HepG2 (cell line): ENCODE measurements around the gene CDO1. TPM values are rescaled to one million over a fixed set of nuclear protein-coding genes. Genes with fewer than 3 reads are reported as not detected.
A peak's percentile ranks its signal among the peaks of the same experiment; 100 is the strongest.

Experiments
- ATF7 ChIP-seq, 2 experiments: fragments of 450-650 bp in 1 of 2; sonication (generic) in 1 of 2; formaldehyde crosslinking in 1 of 2; IDR thresholded peaks; 2 replicates each; pipeline versions ENCODE4 v1.4.0 to v1.6.1; 2016 to 2020; ENCODE audit warnings: antibody characterized with exemption in 1 of 2, mild to moderate bottlenecking in 1 of 2, missing genetic modification reagents in 1 of 2
- CAMTA2 ChIP-seq: sonication (generic); formaldehyde crosslinking; IDR thresholded peaks from 2 replicates; pipeline ENCODE4 v1.4.0; 2020; ENCODE audit warnings: mild to moderate bottlenecking, missing genetic modification reagents, borderline replicate concordance
- CBX5 ChIP-seq: sonication (generic); formaldehyde crosslinking; IDR thresholded peaks from 2 replicates; pipeline ENCODE4 v1.4.0; 2020; ENCODE audit warnings: missing genetic modification reagents, borderline replicate concordance
- CEBPG ChIP-seq: IDR thresholded peaks from 2 replicates; pipeline ENCODE4 v1.6.1; 2016
- EP300 ChIP-seq, 3 experiments: sonication (generic) in 1 of 3; formaldehyde crosslinking in 1 of 3; IDR thresholded peaks; 2 replicates each; pipeline versions ENCODE4 v1.5.1 to v1.6.1; 2011 to 2020; ENCODE audit warnings: low read depth in 2 of 3, low read length in 2 of 3, borderline replicate concordance in 1 of 3, improper control_type of control experiment in 1 of 3, mild to moderate bottlenecking in 1 of 3, missing genetic modification reagents in 1 of 3, moderate library complexity in 1 of 3
- ESRRA ChIP-seq: sonication (generic); formaldehyde crosslinking; IDR thresholded peaks from 2 replicates; pipeline ENCODE4 v1.5.1; 2020; ENCODE audit warnings: mild to moderate bottlenecking, low read depth, missing genetic modification reagents
- FOXJ3 ChIP-seq: sonication (generic); formaldehyde crosslinking; IDR thresholded peaks from 2 replicates; pipeline ENCODE4 v1.4.0; 2020; ENCODE audit warnings: missing genetic modification reagents, mild to moderate bottlenecking, borderline replicate concordance
- GLI4 ChIP-seq: sonication (generic); formaldehyde crosslinking; IDR thresholded peaks from 2 replicates; pipeline ENCODE4 v1.5.1; 2020; ENCODE audit warnings: missing genetic modification reagents, mild to moderate bottlenecking, moderate library complexity, borderline replicate concordance
- GMEB2 ChIP-seq: IDR thresholded peaks from 2 replicates; pipeline ENCODE4 v1.6.1; 2016; ENCODE audit warnings: missing biosample characterization, missing genetic modification reagents, low read depth
- HNF4A ChIP-seq: sonication (generic); formaldehyde crosslinking; IDR thresholded peaks from 2 replicates; pipeline ENCODE4 v1.4.0; 2020; ENCODE audit warnings: missing genetic modification reagents
- HNF4G ChIP-seq, 2 experiments: sonication (generic) in 1 of 2; formaldehyde crosslinking in 1 of 2; IDR thresholded peaks; 2 replicates each; pipeline versions ENCODE4 v1.4.0 to v1.6.1; 2011 to 2020; ENCODE audit warnings: borderline replicate concordance in 2 of 2, low read depth in 2 of 2, mild to moderate bottlenecking in 2 of 2, low read length in 1 of 2, missing genetic modification reagents in 1 of 2, moderate library complexity in 1 of 2
- MIER3 ChIP-seq: IDR thresholded peaks from 2 replicates; pipeline ENCODE4 v1.6.1; 2016; ENCODE audit warnings: missing compliant biosample characterization, borderline replicate concordance
- MTA1 ChIP-seq: sonication (generic); formaldehyde crosslinking; IDR thresholded peaks from 2 replicates; pipeline ENCODE4 v1.4.0; 2020; ENCODE audit warnings: missing genetic modification reagents, mild to moderate bottlenecking, borderline replicate concordance
- MTF2 ChIP-seq: sonication (generic); formaldehyde crosslinking; IDR thresholded peaks from 2 replicates; pipeline ENCODE4 v1.5.0; 2020; ENCODE audit warnings: missing genetic modification reagents, borderline replicate concordance
- RXRA ChIP-seq: sonication (generic); formaldehyde crosslinking; IDR thresholded peaks from 2 replicates; pipeline ENCODE4 v1.5.1; 2020; ENCODE audit warnings: missing genetic modification reagents
- SOX6 ChIP-seq, 2 experiments: fragments of 450-650 bp in 1 of 2; sonication (generic) in 1 of 2; formaldehyde crosslinking in 1 of 2; IDR thresholded peaks; 2 replicates each; pipeline versions ENCODE4 v1.4.0 to v1.6.1; 2017 to 2020; ENCODE audit warnings: antibody characterized with exemption in 1 of 2, mild to moderate bottlenecking in 1 of 2, missing genetic modification reagents in 1 of 2
- STAT6 ChIP-seq: sonication (generic); formaldehyde crosslinking; IDR thresholded peaks from 2 replicates; pipeline ENCODE4 v1.4.0; 2020; ENCODE audit warnings: missing genetic modification reagents, mild to moderate bottlenecking, borderline replicate concordance
- ZMAT3 ChIP-seq: sonication (generic); formaldehyde crosslinking; conservative IDR thresholded peaks from 2 replicates; pipeline ENCODE4 v1.7.0; 2021; ENCODE audit warnings: missing genetic modification reagents
- ZNF232 ChIP-seq: sonication (generic); formaldehyde crosslinking; IDR thresholded peaks from 2 replicates; pipeline ENCODE4 v1.4.0; 2020; ENCODE audit warnings: missing genetic modification reagents, borderline replicate concordance
- ZNF775 ChIP-seq: sonication (generic); formaldehyde crosslinking; IDR thresholded peaks from 2 replicates; pipeline ENCODE4 v1.4.0; 2020; ENCODE audit warnings: missing genetic modification reagents, mild to moderate bottlenecking, moderate library complexity, borderline replicate concordance
- ZNF776 ChIP-seq: sonication (generic); formaldehyde crosslinking; IDR thresholded peaks from 2 replicates; pipeline ENCODE4 v1.4.0; 2020; ENCODE audit warnings: mild to moderate bottlenecking, missing genetic modification reagents
- polyA plus RNA-seq, 8 experiments: library from polyadenylated mRNA; depleted of rRNA in 3 of 8; stranded (reverse) in 7 of 8; unstranded in 1 of 8; fragments of >200 nt; fragmentation: Illumina TruSeq in 4 of 8; extraction: Trizol in 4 of 8; gene quantifications; 2 replicates each; pipeline versions ENCODE4 v1.2.1 to v1.2.3, GENCODE V29; 2011 to 2016; ENCODE audit warnings: low read depth in 4 of 8, missing spikeins in 1 of 8, mixed read lengths in 1 of 8; ENCODE audit not compliant: insufficient read depth in 1 of 8
- total RNA-seq, 5 experiments: library from RNA; depleted of rRNA; stranded (reverse); fragments of >200 nt; fragmentation: Illumina TruSeq; extraction: Trizol; gene quantifications; 2 replicates each; pipeline ENCODE4 v1.2.3, GENCODE V29; 2016; ENCODE audit warnings: low read depth in 1 of 5

Gene CDO1
- total and polyA plus RNA-seq, 2 of the 13 experiments (the other 11 are each of a cell fraction or from before 2014, with no cell fraction given) = 3.2 to 4.4 TPM

DNA sequence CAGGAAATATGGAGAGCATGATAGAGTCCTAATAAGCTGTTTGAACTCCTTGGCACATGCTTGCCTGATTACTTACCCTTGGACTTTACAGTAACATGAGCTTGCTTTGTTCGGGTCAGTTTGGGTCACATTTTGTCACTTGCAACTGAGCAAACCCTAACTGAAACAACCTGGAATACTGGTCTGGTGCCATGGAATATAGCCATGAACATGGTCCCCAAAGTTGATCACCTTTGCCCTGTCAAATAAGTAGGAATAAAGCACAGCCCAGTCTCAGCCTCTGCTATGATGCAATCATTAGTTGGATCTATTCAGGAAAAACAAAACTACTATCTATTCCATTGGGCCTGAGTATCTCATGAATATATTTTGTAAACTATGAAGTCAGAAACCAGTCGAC is 18.2 kb downstream of the CDO1 start (continued):
- TF ChIP-seq SOX6 (IDR thresholded peaks at IDR 0.05) (no peak), SOX6 (CRISPR knock-in tag; IDR thresholded peaks at IDR 0.05) (0 out of 2 replicates have a peak, but pooled peaks have one; percentile 18), ZMAT3 (CRISPR knock-in tag) (no peak), ATF7 (IDR thresholded peaks at IDR 0.05) (0 out of 2 replicates have a peak, but pooled peaks have one; percentile 13), ATF7 (CRISPR knock-in tag; IDR thresholded peaks at IDR 0.05) (no peak), MTA1 (no peak), STAT6 (no peak), HNF4G (IDR thresholded peaks at IDR 0.05; ENCODE audit: borderline replicate concordance, low read depth, low read length) (0 out of 2 replicates have a peak, but pooled peaks have one; percentile 30), HNF4G (CRISPR knock-in tag; IDR thresholded peaks at IDR 0.05; ENCODE audit: borderline replicate concordance, low read depth) (no peak), FOXJ3 (CRISPR knock-in tag) (no peak), HNF4A (CRISPR knock-in tag) (peak; percentile 41; the same call in 1 of the 2 replicates), RXRA (CRISPR knock-in tag) (no peak; the same call in 1 of the 2 replicates), ZNF776 (CRISPR knock-in tag) (no peak), ESRRA (CRISPR knock-in tag) (no peak), MTF2 (CRISPR knock-in tag) (no peak), ZNF232 (CRISPR knock-in tag) (no peak), ZNF775 (no peak), EP300 (IDR thresholded peaks at IDR 0.05; ENCODE audit: low read depth in 2 of 2, low read length in 2 of 2) (no peak), EP300 (CRISPR knock-in tag; IDR thresholded peaks at IDR 0.05; ENCODE audit: borderline replicate concordance) (no peak), CBX5 (no peak), GLI4 (CRISPR knock-in tag) (no peak), GMEB2 (no peak), CAMTA2 (CRISPR knock-in tag) (no peak), MIER3 (CRISPR knock-in tag) (no peak), CEBPG (CRISPR knock-in tag) (peak; percentile 71)
